Measurements from ENCODE around the gene NPM1.

GRCh38 chr5:171386006-171386671, 1.5 kb upstream of the NPM1 start:
- TF ChIP-seq POLR2A (IDR thresholded peaks at IDR 0.05): no peak
- TF ChIP-seq CTCF (IDR thresholded peaks at IDR 0.05): no peak

Data from breast epithelium (tissue), 3 donors.